Measurements from ENCODE around the gene ORMDL2. TPM values are rescaled to one million over a fixed set of nuclear protein-coding genes. Genes with fewer than 3 reads are reported as not detected.
A peak's percentile ranks its signal among the peaks of the same experiment; 100 is the strongest.

Gene ORMDL2
- total and polyA plus RNA-seq, 2 experiments from 2014 or later, result 18.0 to 55.1 TPM

- TF ChIP-seq ZNF462 (CRISPR knock-in tag; IDR thresholded peaks at IDR 0.05), result no peak
- no peak for TF ChIP-seq JUNB (IDR thresholded peaks at IDR 0.05; ENCODE audit: unreplicated experiment)
These were observed 28.1 kb downstream of the ORMDL2 start (continued) for GRCh38 chr12:55845785-55846496.

- no peak overlapping the region for H3K27ac Mint-ChIP-seq
- H3K36me3 Mint-ChIP-seq (ENCODE audit: low read depth), result no peaks in the 10 kb centered on the region; the same call in 2 of the 3 replicates
- Histone ChIP-seq H3F3A (replicated peaks; ENCODE audit: low read depth) (0 out of 2 replicates have a peak, but pooled peaks cover 3% of the 10 kb centered on the region), H3K4me3 (no peak overlapping the region), H3K36me3 (ENCODE audit: insufficient read depth) (no peaks in the 10 kb centered on the region), H3K4me1 (ENCODE audit: insufficient read depth) (peaks cover 8% of the 10 kb centered on the region; the same call in 1 of the 2 replicates), H3K27ac (ENCODE audit: low read depth) (no peak overlapping the region), H2AFZ (peak overlapping the region; percentile 93), H3K9me2 (ENCODE audit: insufficient read depth) (peaks cover 3% of the 10 kb centered on the region; the same call in 1 of the 2 replicates), H3K4me2 (no peak overlapping the region), H4K20me1 (replicated peaks; ENCODE audit: insufficient read depth) (no peaks in the 10 kb centered on the region), H3K27me3 (ENCODE audit: insufficient read depth) (no peaks in the 10 kb centered on the region), H3K79me2 (replicated peaks; ENCODE audit: insufficient read depth) (no peaks in the 10 kb centered on the region)
- ATAC-seq (no peak), DNase-seq (ENCODE audit: low spot score) (no peak)
- no peak overlapping the region for H3K4me3 Mint-ChIP-seq
- peaks cover 16% of the 10 kb centered on the region for H3K27me3 Mint-ChIP-seq (ENCODE audit: insufficient read depth, low read depth, poor library complexity)
- H3K9me3 Mint-ChIP-seq, result no peaks in the 10 kb centered on the region
- peaks cover 30% of the 10 kb centered on the region for H3K4me1 Mint-ChIP-seq
- no peak for TF ChIP-seq JUNB (IDR thresholded peaks at IDR 0.05; ENCODE audit: unreplicated experiment)
- no peak for TF ChIP-seq NANOG (IDR thresholded peaks at IDR 0.05; ENCODE audit: borderline replicate concordance)
- no peak for TF ChIP-seq EZH2phosphoT487 (IDR thresholded peaks at IDR 0.05; ENCODE audit: unreplicated experiment)
- TF ChIP-seq EZH2 (IDR thresholded peaks at IDR 0.05; ENCODE audit: low read depth, unreplicated experiment), result no peak
- TF ChIP-seq CREB1 (CRISPR knock-in tag; IDR thresholded peaks at IDR 0.05; ENCODE audit: low read depth), result no peak
- no peak for TF ChIP-seq REST (IDR thresholded peaks at IDR 0.05; ENCODE audit: unreplicated experiment)
- TF ChIP-seq POLR2AphosphoS5 (IDR thresholded peaks at IDR 0.05; ENCODE audit: low read depth), result no peak
- no peak for TF ChIP-seq STAT1 (IDR thresholded peaks at IDR 0.05; ENCODE audit: unreplicated experiment)
- no peak for TF ChIP-seq ZNF114 (CRISPR knock-in tag; IDR thresholded peaks at IDR 0.05)
- TF ChIP-seq CTCF (conservative IDR thresholded peaks at IDR 0.05; ENCODE audit: low read depth in 2 of 2), result no peak
- TF ChIP-seq ETS1 (IDR thresholded peaks at IDR 0.05), result no peak
These were observed 29.2 kb downstream of the ORMDL2 start for GRCh38 chr12:55847033-55847432.
